ENCODE results near the gene KRTCAP2. TPM values are rescaled to one million over a fixed set of nuclear protein-coding genes. Genes with fewer than 3 reads are reported as not detected.

Gene KRTCAP2
- polyA plus RNA-seq, 1 of the 3 experiments (the other 2 are of a cell fraction): 238 TPM

DNA sequence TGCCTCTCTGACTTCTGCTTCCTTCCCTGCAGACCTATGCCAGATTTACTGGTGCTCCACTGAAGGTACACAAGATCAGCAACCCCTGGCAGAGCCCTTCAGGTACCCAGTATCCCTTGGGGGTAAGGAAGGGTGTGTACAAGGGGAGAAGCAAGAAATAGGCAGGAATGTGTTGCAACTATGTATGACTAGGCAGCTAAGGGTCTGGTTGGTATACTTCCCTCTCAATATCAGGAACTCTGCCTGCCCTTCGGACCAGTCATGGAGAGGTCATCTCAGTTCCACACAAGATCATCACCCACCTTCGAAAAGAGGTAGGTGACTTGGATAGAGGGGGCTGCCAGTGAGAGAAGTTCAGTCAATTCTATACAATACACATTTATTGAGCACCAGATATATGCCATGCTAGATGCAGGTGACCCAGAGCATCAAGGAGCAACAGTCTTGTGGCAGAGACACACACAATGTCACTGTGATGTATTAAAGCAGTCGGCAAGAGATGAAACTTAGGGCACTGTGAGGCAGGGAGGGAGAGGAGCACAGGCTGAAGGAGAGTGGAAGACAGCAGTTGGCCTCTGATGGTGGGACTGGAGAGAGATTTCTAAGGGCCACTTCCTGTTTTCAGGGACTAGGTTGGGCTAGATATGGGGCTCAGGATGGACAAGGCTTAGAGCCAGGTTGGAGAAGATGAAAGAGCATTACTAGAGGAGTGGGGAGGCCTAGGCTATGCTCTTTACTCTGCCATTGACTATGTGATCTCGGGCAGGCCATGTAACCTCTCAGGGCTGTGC, 37.4 kb upstream of the KRTCAP2 start:
- Histone ChIP-seq H3K9me2 (no peaks in the 10 kb centered on the region), H3K4me2 (peak overlapping the region; percentile 99), H3K4me1 (ENCODE audit: control insufficient read depth in 1 of 2, insufficient read depth in 2 of 2, low read depth in 1 of 2, low read length in 1 of 2) (peaks cover 0 to 29% of the 10 kb centered on the region in 2 experiments; a peak in 3 of 4 replicates), H4K20me1 (ENCODE audit: insufficient read depth) (no peaks in the 10 kb centered on the region), H3K9ac (no peak overlapping the region), H2AFZ (ENCODE audit: low read depth) (no peak overlapping the region), H3K36me3 (replicated peaks in 1 of 2; ENCODE audit: control insufficient read depth in 1 of 2, insufficient read depth in 2 of 2, low read length in 1 of 2) (peaks cover 8 to 18% of the 10 kb centered on the region in 2 experiments), H3K27ac (ENCODE audit: low read depth in 2 of 2, low read length in 1 of 2) (no peak overlapping the region), H3K27me3 (ENCODE audit: insufficient read depth) (no peaks in the 10 kb centered on the region), H3K4me3 (ENCODE audit: low read depth in 2 of 2, low read length in 1 of 2) (no peak overlapping the region), H3F3A (replicated peaks; ENCODE audit: insufficient read depth) (peaks cover 23% of the 10 kb centered on the region), H3K79me2 (ENCODE audit: insufficient read depth) (peaks cover 25% of the 10 kb centered on the region), H3K9me3 (no peaks in the 10 kb centered on the region)
- ChIA-PET POLR2A (no interaction called here), CTCF (interaction anchor here (1.6 to 5.1 kb wide), 2 partner anchors 8 to 16 kb away, joined by 5 to 48 read pairs; no protein-coding TSS in a partner anchor)
- 55% methylated on average over 4 of the region's 4 CpGs for WGBS (ENCODE audit: low lambda C conversion rate)
- TF ChIP-seq MXI1 (IDR thresholded peaks at IDR 0.05; ENCODE audit: low read depth, low read length) (no peak), FOXM1 (IDR thresholded peaks at IDR 0.05; ENCODE audit: low read depth) (no peak), YY1 (IDR thresholded peaks at IDR 0.05; ENCODE audit: low read depth) (no peak), SMC3 (IDR thresholded peaks at IDR 0.05; ENCODE audit: low read depth, low read length) (no peak), NRF1 (IDR thresholded peaks at IDR 0.05; ENCODE audit: low read depth, low read length) (no peak), RXRA (IDR thresholded peaks at IDR 0.05; ENCODE audit: borderline replicate concordance, low read depth) (no peak), TCF12 (IDR thresholded peaks at IDR 0.05) (no peak), RCOR1 (IDR thresholded peaks at IDR 0.05; ENCODE audit: low read length) (no peak), FOXJ3 (CRISPR knock-in tag; IDR thresholded peaks at IDR 0.05) (no peak), GABPA (IDR thresholded peaks at IDR 0.05; ENCODE audit: low read depth) (no peak), RAD21 (IDR thresholded peaks at IDR 0.05; ENCODE audit: low read length) (no peak), TAF1 (IDR thresholded peaks at IDR 0.05; ENCODE audit: borderline replicate concordance, low read depth, low read length) (no peak), FOSL2 (IDR thresholded peaks at IDR 0.05; ENCODE audit: borderline replicate concordance, low read depth) (no peak)
- TF ChIP-seq, protein P1, sequence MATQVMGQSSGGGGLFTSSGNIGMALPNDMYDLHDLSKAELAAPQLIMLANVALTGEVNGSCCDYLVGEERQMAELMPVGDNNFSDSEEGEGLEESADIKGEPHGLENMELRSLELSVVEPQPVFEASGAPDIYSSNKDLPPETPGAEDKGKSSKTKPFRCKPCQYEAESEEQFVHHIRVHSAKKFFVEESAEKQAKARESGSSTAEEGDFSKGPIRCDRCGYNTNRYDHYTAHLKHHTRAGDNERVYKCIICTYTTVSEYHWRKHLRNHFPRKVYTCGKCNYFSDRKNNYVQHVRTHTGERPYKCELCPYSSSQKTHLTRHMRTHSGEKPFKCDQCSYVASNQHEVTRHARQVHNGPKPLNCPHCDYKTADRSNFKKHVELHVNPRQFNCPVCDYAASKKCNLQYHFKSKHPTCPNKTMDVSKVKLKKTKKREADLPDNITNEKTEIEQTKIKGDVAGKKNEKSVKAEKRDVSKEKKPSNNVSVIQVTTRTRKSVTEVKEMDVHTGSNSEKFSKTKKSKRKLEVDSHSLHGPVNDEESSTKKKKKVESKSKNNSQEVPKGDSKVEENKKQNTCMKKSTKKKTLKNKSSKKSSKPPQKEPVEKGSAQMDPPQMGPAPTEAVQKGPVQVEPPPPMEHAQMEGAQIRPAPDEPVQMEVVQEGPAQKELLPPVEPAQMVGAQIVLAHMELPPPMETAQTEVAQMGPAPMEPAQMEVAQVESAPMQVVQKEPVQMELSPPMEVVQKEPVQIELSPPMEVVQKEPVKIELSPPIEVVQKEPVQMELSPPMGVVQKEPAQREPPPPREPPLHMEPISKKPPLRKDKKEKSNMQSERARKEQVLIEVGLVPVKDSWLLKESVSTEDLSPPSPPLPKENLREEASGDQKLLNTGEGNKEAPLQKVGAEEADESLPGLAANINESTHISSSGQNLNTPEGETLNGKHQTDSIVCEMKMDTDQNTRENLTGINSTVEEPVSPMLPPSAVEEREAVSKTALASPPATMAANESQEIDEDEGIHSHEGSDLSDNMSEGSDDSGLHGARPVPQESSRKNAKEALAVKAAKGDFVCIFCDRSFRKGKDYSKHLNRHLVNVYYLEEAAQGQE (IDR thresholded peaks at IDR 0.05; ENCODE audit: low read depth, low read length): no peak
- TF ChIP-seq, protein P2, sequence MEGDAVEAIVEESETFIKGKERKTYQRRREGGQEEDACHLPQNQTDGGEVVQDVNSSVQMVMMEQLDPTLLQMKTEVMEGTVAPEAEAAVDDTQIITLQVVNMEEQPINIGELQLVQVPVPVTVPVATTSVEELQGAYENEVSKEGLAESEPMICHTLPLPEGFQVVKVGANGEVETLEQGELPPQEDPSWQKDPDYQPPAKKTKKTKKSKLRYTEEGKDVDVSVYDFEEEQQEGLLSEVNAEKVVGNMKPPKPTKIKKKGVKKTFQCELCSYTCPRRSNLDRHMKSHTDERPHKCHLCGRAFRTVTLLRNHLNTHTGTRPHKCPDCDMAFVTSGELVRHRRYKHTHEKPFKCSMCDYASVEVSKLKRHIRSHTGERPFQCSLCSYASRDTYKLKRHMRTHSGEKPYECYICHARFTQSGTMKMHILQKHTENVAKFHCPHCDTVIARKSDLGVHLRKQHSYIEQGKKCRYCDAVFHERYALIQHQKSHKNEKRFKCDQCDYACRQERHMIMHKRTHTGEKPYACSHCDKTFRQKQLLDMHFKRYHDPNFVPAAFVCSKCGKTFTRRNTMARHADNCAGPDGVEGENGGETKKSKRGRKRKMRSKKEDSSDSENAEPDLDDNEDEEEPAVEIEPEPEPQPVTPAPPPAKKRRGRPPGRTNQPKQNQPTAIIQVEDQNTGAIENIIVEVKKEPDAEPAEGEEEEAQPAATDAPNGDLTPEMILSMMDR (IDR thresholded peaks at IDR 0.05): no peak
- TF ChIP-seq, protein P3, sequence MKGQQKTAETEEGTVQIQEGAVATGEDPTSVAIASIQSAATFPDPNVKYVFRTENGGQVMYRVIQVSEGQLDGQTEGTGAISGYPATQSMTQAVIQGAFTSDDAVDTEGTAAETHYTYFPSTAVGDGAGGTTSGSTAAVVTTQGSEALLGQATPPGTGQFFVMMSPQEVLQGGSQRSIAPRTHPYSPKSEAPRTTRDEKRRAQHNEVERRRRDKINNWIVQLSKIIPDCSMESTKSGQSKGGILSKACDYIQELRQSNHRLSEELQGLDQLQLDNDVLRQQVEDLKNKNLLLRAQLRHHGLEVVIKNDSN (IDR thresholded peaks at IDR 0.05; ENCODE audit: borderline replicate concordance, low read depth): no peak
- TF ChIP-seq, protein P4, sequence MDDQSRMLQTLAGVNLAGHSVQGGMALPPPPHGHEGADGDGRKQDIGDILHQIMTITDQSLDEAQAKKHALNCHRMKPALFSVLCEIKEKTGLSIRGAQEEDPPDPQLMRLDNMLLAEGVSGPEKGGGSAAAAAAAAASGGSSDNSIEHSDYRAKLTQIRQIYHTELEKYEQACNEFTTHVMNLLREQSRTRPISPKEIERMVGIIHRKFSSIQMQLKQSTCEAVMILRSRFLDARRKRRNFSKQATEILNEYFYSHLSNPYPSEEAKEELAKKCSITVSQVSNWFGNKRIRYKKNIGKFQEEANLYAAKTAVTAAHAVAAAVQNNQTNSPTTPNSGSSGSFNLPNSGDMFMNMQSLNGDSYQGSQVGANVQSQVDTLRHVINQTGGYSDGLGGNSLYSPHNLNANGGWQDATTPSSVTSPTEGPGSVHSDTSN (IDR thresholded peaks at IDR 0.05): no peak
- DNase-seq: no peak
